ENCODE data around the gene SLC18A3.

The SLC18A3 gene

GRCh38 chr10:49661140-49661856, 51.2 kb downstream of the SLC18A3 start:
- no peaks in the 10 kb centered on the region for H3K27me3 ChIP-seq (ENCODE audit: insufficient read depth, poor library complexity, severe bottlenecking)
- H3K4me3 ChIP-seq (replicated peaks; ENCODE audit: insufficient read depth, low read length), result no peak overlapping the region
- DNase-seq (ENCODE audit: low read depth in 1 of 2, low spot score in 1 of 2), result no peak
- no peak overlapping the region for H3K27ac ChIP-seq (replicated peaks)
- no peak for TF ChIP-seq REST (IDR thresholded peaks at IDR 0.05; ENCODE audit: insufficient replicate concordance, low read depth)

Measured in HL-60 (cell line).